GM20000 (cell line): Measurements from ENCODE around the gene PIAS1.

ENCODE experiments used
- DNase-seq: peaks from one replicate; pipeline ENCODE4 v3.0.0; 2012; ENCODE audit warnings: low spot score
- TF ChIP-seq, protein P1 (sequence below): IDR thresholded peaks from 2 replicates; pipeline ENCODE4 v1.5.1; 2012; ENCODE audit warnings: mild to moderate bottlenecking, control low read depth; ENCODE audit errors: extremely low read depth, missing control alignments

The PIAS1 gene

DNA sequence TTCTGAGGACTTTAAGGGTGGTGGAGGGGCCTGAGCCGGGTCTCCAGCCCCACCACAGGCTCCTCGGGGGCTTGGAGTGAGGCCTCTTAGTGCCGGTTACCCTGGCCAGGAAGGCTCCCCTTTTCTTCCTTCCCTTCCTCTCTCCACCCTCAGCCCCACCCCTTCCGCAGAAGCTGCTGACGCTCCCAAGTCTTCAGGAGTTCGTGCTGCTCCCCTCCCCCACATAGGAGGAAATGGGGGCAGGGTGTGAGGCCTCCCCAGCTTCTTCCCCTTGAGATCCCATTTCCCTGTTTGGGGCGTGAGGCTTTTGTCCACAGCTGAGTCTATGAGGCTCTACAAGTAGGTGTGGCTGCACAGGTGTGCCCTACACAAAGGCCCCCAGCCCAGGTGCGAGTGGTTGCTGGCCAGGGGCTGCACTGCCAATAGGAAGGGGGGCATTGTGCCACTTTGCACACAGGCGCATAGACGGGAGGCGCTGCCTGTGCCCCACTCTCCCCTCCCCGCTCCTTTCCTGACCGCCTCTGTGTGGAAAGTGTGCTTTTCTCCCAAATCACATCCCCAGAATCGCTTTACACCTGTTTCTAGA lies 151.9 kb downstream of the PIAS1 start:
- TF ChIP-seq, protein P1, sequence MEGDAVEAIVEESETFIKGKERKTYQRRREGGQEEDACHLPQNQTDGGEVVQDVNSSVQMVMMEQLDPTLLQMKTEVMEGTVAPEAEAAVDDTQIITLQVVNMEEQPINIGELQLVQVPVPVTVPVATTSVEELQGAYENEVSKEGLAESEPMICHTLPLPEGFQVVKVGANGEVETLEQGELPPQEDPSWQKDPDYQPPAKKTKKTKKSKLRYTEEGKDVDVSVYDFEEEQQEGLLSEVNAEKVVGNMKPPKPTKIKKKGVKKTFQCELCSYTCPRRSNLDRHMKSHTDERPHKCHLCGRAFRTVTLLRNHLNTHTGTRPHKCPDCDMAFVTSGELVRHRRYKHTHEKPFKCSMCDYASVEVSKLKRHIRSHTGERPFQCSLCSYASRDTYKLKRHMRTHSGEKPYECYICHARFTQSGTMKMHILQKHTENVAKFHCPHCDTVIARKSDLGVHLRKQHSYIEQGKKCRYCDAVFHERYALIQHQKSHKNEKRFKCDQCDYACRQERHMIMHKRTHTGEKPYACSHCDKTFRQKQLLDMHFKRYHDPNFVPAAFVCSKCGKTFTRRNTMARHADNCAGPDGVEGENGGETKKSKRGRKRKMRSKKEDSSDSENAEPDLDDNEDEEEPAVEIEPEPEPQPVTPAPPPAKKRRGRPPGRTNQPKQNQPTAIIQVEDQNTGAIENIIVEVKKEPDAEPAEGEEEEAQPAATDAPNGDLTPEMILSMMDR, result no peak
- no peak for DNase-seq

DNA sequence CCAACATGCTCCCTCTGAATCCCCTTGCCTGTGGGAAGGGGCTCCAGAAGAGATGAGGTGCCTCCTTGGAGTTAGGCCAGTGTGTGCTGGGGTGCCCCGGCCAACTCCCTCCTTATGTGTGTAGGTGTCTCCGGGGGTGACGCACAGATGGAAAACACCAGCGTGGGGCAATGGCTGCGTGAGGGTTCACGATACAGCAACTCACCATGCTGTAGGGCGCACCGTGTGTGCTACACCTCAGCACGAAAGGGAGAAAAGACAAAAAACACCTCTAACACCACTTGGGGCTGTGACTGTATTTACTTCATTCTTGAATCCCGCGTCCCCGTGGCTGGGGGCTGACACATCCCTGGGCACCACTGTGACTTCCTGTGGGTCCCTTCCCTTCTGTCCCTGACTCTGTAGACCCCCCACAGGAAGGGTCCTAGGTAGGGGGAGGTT lies 152.6 kb downstream of the PIAS1 start:
- no peak for DNase-seq
- TF ChIP-seq, protein P1, result no peak

DNA sequence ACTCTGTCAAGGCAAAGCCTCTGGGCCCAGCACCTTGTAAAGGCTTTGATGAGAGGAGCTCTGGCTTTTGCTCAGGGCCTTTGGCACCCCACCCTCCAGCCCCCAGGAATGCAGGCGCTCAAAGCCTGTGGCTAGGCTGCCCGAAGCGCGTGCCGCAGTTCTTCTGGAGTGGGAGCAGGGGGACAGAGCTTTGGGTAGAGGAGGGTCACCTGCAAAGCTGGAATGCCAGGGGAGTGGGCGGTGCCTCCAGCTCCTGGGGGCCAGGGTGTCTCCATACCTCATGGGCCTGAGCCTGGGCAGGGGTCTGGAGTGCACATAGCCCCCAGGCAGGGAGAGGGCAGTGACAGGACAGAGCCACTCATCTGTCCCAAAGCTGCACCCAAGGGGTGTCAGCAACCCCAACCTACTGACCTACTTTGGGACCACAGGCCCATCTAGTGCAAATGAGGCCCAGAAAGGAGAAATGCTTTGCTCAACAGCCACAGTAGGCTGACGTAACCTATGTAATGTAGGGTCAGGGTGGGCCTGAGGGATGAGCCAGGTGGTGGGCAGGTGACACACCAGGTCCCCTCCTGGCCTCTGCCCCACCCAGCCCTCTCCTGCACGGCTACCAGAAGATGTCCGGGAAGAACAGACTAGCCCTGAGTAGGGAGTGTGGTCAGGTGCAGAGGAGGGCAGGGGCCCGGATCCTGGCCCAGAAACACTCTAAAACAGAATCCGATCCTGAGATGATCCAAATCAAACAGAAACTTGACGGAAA lies 153.2 kb downstream of the PIAS1 start:
- TF ChIP-seq, protein P1, result no peak
- DNase-seq, result no peak

DNA sequence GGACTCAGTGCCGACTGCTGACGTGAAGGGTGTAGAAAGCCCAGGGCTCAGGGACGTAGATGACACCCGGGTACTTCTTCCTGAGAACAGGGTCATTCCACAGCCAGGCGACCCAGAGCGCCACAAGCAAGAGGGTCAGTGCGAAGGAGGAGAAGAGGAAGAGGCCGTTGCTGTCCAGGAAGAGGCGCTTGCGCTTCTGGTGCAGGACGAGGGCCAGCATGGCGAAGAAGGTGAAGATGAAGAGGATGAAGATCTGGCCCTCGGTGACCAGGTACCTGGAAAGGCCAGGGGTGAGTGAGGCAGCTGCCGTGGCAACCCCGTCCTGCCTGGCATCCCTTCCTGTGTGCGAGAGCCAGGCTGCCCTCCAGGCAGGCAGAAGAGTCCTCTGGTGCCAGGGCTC lies 154.0 kb downstream of the PIAS1 start:
- TF ChIP-seq, protein P1, result no peak
- DNase-seq, result no peak

DNA sequence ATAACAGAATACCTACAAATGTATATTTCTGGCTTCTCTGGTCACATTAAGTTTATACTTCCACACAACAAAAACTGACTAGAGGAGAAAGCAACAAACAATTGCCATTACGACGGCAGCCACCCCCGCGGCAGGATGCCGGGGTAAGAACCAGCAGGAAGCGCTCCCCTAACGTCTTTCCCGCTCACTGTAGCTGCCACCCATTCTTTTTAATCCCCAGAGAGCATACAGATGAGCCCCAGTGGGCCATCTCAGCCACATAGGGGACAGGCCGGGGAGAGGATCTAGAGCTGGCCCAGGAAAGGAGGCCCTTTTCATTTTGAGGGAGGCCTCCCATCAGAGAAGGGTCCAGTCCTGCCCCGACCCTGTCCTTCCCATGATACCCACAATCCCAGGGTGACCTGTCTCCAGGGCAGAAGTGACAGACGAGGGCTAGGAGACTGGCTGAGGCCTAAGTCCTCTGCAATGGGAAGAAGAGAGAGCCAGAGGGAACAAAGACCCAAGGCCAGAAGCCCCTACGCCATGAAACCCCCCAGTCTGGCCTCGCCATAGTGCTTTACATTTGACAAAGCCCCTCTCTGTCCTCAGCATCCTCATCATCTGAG lies 154.6 kb downstream of the PIAS1 start:
- TF ChIP-seq, protein P1, result no peak
- no peak for DNase-seq

DNA sequence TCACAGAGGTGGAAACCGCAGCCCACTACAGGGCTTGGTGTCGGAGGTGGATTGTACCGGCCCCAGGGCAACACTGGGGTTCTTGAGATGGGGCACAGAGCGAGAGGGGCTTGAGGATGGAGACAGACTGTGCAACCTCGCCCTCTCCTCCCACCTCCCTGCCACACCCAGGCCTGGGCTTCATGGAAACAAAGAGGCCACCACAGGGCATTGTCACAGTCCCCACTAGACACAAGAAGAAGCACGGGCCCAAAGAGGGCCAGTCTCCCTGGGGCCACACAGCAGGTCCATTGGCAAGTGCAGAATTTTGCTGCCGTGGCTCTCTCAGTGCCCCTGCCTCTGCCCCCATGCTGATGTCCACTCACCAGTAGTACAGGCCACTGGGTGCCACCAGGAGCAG lies 155.2 kb downstream of the PIAS1 start:
- no peak for DNase-seq

More for the DNA sequence above, 155.2 kb downstream of the PIAS1 start:
- TF ChIP-seq, protein P1, result no peak
